WTC11 (cell line): ENCODE data around the gene NUAK2.

Experiments used
- AFF4 ChIP-seq: sonication (generic); formaldehyde crosslinking; IDR thresholded peaks from 2 replicates; pipeline ENCODE4 v1.8.1; 2023; ENCODE audit warnings: mild to moderate bottlenecking, missing genetic modification reagents, borderline replicate concordance
- CREB1 ChIP-seq: sonication (generic); formaldehyde crosslinking; IDR thresholded peaks from 2 replicates; pipeline ENCODE4 v1.8.0; 2023; ENCODE audit warnings: mild to moderate bottlenecking, missing genetic modification reagents
- ZBTB43 ChIP-seq: sonication (generic); formaldehyde crosslinking; IDR thresholded peaks from 2 replicates; pipeline ENCODE4 v1.8.1; 2023; ENCODE audit warnings: mild to moderate bottlenecking, missing genetic modification reagents
- TF ChIP-seq, protein P1 (sequence below): fragments of 200-600 bp; IDR thresholded peaks from 2 replicates; pipeline ENCODE4 v1.8.0; 2022; ENCODE audit warnings: antibody characterized with exemption
- TF ChIP-seq, protein P2 (sequence below): sonication (generic); formaldehyde crosslinking; IDR thresholded peaks from 2 replicates; pipeline ENCODE4 v1.8.0; 2022; ENCODE audit warnings: mild to moderate bottlenecking, missing genetic modification reagents
- TF ChIP-seq, protein P3 (sequence below): sonication (generic); formaldehyde crosslinking; IDR thresholded peaks from 2 replicates; pipeline ENCODE4 v1.8.0; 2022; ENCODE audit warnings: missing genetic modification reagents

DNA sequence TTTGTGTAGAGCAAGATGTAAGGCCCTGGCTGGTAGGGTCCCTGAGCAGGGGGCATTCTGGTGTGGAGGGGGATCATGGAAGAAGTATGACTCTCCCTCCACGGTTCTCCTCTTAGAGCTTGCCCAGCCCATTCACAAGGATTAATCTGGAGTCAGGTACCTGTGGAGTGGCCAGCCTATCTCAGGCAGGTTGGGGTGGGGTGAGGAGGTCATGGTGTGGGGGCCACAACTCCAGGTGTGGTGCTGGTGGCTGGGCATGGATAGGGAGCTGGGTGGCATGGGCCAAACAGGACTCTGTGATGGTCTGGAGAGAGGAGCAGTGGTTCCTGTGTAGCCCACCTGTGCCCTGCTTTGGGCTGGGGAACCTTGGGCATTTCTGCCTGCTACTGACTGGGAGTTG, 61.5 kb downstream of the NUAK2 start:
- TF ChIP-seq ZBTB43 (CRISPR knock-in tag): no peak
- no peak for TF ChIP-seq CREB1 (CRISPR knock-in tag)
- TF ChIP-seq, protein P1, sequence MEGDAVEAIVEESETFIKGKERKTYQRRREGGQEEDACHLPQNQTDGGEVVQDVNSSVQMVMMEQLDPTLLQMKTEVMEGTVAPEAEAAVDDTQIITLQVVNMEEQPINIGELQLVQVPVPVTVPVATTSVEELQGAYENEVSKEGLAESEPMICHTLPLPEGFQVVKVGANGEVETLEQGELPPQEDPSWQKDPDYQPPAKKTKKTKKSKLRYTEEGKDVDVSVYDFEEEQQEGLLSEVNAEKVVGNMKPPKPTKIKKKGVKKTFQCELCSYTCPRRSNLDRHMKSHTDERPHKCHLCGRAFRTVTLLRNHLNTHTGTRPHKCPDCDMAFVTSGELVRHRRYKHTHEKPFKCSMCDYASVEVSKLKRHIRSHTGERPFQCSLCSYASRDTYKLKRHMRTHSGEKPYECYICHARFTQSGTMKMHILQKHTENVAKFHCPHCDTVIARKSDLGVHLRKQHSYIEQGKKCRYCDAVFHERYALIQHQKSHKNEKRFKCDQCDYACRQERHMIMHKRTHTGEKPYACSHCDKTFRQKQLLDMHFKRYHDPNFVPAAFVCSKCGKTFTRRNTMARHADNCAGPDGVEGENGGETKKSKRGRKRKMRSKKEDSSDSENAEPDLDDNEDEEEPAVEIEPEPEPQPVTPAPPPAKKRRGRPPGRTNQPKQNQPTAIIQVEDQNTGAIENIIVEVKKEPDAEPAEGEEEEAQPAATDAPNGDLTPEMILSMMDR: no peak
- no peak for TF ChIP-seq AFF4 (CRISPR knock-in tag)
- TF ChIP-seq, protein P2, sequence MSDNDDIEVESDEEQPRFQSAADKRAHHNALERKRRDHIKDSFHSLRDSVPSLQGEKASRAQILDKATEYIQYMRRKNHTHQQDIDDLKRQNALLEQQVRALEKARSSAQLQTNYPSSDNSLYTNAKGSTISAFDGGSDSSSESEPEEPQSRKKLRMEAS (CRISPR knock-in tag): no peak
- TF ChIP-seq, protein P3, sequence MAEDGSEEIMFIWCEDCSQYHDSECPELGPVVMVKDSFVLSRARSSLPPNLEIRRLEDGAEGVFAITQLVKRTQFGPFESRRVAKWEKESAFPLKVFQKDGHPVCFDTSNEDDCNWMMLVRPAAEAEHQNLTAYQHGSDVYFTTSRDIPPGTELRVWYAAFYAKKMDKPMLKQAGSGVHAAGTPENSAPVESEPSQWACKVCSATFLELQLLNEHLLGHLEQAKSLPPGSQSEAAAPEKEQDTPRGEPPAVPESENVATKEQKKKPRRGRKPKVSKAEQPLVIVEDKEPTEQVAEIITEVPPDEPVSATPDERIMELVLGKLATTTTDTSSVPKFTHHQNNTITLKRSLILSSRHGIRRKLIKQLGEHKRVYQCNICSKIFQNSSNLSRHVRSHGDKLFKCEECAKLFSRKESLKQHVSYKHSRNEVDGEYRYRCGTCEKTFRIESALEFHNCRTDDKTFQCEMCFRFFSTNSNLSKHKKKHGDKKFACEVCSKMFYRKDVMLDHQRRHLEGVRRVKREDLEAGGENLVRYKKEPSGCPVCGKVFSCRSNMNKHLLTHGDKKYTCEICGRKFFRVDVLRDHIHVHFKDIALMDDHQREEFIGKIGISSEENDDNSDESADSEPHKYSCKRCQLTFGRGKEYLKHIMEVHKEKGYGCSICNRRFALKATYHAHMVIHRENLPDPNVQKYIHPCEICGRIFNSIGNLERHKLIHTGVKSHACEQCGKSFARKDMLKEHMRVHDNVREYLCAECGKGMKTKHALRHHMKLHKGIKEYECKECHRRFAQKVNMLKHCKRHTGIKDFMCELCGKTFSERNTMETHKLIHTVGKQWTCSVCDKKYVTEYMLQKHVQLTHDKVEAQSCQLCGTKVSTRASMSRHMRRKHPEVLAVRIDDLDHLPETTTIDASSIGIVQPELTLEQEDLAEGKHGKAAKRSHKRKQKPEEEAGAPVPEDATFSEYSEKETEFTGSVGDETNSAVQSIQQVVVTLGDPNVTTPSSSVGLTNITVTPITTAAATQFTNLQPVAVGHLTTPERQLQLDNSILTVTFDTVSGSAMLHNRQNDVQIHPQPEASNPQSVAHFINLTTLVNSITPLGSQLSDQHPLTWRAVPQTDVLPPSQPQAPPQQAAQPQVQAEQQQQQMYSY (CRISPR knock-in tag): no peak
